A172 (cell line): ENCODE measurements around the gene COQ9. TPM values are rescaled to one million over a fixed set of nuclear protein-coding genes. Genes with fewer than 3 reads are reported as not detected.
A peak's percentile ranks its signal among the peaks of the same experiment; 100 is the strongest.
"Not testable (repeated sequence)": the region's sequence is repeated elsewhere in the genome, so short reads cannot be mapped to it uniquely, and the experiment has no call there.

Experiments used
- DNase-seq: peaks from one replicate; pipeline ENCODE4 v3.0.0-alpha.2; 2015; ENCODE audit warnings: low spot score
- total RNA-seq: library from RNA; depleted of rRNA; stranded (reverse); fragments of >200 nt; shearing (Covaris generic); gene quantifications from 2 replicates; pipeline ENCODE4 v1.2.3, GENCODE V29; 2014

The COQ9 gene
- total RNA-seq, 1 experiment from 2014 or later: 78.9 TPM

GRCh38 chr16:57426356-57426755, 20.9 kb upstream of the COQ9 start:
- DNase-seq: no peak

- DNase-seq: no peak
These were observed 20.0 kb upstream of the COQ9 start for GRCh38 chr16:57427307-57427706.

DNA sequence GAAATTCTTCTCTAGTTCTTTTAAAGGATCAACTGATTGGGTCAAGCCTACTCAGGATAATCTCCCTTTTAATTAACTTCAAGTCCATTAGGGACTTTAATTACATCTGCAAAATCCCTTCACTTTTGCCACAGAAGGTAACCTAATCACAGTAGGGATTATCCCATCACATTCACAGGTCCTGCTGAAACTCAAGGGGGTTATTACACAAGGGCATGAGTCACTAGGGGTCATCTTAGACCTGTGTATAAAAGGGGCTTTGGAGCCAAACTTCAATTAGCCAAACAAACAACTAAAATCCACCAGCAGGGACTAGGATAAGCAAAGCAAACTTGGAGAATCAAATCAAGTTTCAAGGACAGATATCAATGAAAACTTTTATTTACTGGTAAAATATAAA, 19.5 kb upstream of the COQ9 start:
- no peak for DNase-seq

DNA sequence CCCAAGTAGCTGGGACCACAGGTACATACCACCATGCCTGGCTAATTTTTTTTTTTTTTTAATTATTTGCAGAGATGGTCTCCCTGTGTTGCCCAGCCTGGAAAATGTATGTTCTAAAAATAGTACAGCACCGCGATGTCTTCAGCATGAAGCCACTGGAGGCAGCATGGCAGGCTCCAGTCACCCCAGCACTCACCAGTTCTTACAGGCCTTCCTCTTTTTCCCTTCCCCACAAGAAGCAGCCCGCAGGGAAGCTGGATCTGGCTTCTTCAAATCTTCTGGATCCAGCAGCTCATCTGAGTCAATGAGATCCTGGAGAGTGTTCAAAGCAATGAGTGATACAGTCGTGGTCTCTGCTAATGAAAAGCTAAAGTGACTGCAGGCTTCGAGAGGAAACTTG, 16.3 kb upstream of the COQ9 start:
- DNase-seq: no peak

DNA sequence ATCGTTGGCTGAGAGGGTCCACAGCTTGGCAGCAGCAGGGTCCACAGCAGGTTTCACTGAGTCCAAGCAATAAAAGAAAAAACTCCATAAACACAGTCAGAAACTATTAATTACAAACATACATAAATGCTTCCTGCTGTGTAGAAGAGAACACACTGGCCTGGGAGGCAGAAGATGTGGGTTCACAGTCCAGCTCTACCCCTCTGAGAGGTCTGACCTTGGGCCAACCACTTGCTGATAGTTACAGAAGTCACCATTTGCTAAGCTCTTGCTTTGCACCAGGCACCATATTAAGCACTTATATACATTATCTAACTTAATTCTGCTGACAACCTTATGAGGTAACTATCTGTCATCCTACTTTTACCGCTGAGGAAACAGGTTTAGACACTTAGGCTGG, 14.8 kb upstream of the COQ9 start:
- DNase-seq: no peak

DNA sequence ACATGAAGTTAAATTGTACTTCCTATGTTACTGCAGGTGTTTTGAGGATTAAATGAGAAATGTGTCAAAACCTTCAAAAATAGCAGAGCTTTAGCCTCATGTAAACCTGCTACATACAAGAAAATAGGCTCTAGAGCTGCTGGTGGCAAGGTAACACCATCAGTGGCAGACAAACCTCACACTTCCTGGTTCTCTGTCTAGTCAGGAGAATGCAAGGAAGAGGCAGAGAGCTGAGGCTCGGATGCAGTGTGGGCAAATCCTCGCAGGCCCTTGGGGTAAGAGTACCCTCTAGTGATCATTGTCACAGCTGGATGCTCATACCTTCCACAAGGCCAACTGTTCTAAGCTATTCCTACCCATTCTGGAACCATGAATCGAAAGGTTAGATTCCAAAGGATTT, 14.3 kb upstream of the COQ9 start:
- DNase-seq: no peak

DNA sequence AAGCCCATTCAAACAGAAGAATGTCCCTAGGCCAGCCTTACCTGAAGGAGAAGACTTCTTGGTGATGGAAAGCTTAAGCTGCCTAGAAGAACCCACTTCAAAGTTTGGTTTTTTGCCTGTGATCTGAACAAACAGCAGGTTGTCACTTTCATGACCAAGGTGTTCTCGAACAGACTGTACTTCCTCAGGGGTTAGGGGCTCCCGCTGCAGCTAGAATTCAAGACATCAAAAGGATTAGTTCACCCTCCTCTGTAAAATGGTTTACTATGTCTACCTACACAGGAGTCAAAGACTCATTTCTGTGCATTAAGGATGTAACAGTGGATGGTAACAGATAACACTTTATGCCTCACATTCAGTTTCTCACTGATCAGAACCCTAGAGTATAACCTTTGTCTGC, 13.3 kb upstream of the COQ9 start:
- DNase-seq: no peak

- DNase-seq: no peak
These were observed 11.4 kb upstream of the COQ9 start for GRCh38 chr16:57435838-57436237.

GRCh38 chr16:57439947-57440346, 7.3 kb upstream of the COQ9 start:
- not testable (repeated sequence) for DNase-seq

- not testable (repeated sequence) for DNase-seq
These were observed 6.7 kb upstream of the COQ9 start for GRCh38 chr16:57440551-57440950.

- no peak for DNase-seq
These were observed 2.6 kb upstream of the COQ9 start for GRCh38 chr16:57444711-57445110.

DNA sequence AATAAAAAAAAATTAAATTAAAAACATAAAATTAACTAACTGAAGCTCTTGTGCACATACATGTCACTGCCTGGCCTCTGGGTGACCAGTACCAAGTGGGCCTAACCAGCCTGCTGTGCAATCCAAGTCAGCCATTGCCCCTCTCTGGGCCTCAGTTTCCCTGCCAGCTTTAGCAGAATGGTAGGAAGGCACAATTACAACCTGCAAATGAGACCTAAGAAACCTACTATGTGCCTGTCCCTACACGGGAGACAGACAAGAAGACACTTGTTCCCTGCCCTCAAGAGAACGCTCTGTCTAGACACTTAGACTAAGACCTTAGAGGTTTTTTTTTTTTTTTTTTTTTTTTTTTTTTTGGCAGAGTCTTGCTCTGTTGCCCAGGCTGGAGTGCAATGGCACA, 1.8 kb upstream of the COQ9 start:
- no peak for DNase-seq

GRCh38 chr16:57446531-57447185, 621 bp upstream of the COQ9 start:
- peak; percentile 54 for DNase-seq

- no peak for DNase-seq
These were observed 4.7 kb downstream of the COQ9 start for GRCh38 chr16:57452021-57452420.

GRCh38 chr16:57462209-57462977, 15.1 kb downstream of the COQ9 start, which contains the start of gene POLR2C:
POLR2C (plus strand) TSS chr16:57462679; CDS start chr16:57462725, 46 bp downstream.
- DNase-seq: peak; percentile 63

GRCh38 chr16:57462978-57463362, 15.7 kb downstream of the COQ9 start:
- no peak for DNase-seq

DNA sequence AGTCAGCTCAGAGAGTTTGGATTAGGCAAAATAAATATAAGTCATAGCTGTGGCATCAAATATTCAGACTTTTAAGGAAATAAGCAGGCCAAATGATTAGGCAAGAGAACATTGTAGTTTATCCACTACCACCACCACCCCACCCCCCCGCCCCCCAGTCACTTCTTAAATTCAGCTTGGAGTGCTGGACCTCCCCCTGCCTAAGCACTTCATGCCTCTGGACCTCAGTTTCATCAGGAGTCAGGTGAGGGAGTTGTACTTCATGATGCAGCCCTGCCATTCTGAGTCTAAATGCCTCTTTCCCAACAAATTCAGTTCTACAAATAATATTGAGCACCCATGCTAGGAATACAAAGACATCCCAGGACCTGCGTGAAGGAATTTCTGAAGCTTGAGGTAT, 17.2 kb downstream of the COQ9 start:
- DNase-seq: no peak

GRCh38 chr16:57468346-57468745, 21.1 kb downstream of the COQ9 start:
- no peak for DNase-seq

DNA sequence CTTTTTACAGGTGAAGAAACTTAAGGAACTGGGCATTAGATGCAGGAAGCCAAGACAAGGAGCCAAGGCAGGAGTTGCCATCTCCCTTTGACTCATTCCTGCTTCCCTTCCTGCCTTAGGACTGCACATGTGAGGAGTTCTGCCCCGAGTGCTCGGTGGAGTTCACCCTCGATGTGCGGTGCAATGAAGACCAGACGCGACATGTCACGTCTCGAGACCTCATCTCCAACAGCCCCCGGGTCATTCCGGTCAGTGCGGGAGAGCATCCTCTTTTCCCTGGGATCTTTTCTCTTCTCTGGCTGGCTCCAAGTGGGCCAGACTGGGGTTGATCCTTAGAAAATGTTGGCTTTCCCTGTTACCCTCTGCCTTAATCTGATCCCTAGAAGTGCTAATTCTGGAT, 21.8 kb downstream of the COQ9 start:
- DNase-seq: no peak

- DNase-seq: no peak
These were observed 22.7 kb downstream of the COQ9 start for GRCh38 chr16:57469917-57470470.

DNA sequence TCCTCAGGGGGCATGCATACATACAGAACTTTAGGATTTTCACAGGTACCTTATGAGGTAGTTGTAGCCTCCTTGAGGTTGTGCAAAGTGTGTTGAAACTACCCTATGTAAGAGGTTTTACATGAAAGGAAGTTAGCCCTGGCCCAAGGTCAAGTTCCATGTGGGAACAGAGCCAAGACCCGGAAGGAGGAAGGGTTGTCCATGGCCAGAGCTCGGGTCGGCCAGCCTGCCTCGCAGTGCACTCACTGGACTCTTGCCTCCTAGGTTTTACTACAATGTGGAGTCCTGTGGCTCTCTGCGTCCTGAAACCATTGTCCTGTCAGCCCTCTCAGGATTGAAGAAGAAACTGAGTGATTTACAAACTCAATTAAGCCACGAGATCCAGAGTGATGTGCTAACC, 23.4 kb downstream of the COQ9 start:
- DNase-seq: no peak

- no peak for DNase-seq
These were observed 23.9 kb downstream of the COQ9 start for GRCh38 chr16:57471209-57471608.
